GM19239 (cell line): ENCODE data around the gene RNASE13.
"Not testable (repeated sequence)": the region's sequence is repeated elsewhere in the genome, so short reads cannot be mapped to it uniquely, and the experiment has no call there.

Experiments
- DNase-seq: peaks from one replicate; pipeline ENCODE4 v3.0.0; 2011; ENCODE audit warnings: low spot score; ENCODE audit not compliant: insufficient read length
- FAIRE-seq: peaks from 2 replicates; lab custom pipeline; 2011; peaks lifted over from hg19 to GRCh38; lab: Jason Lieb, UNC

Gene RNASE13

DNA sequence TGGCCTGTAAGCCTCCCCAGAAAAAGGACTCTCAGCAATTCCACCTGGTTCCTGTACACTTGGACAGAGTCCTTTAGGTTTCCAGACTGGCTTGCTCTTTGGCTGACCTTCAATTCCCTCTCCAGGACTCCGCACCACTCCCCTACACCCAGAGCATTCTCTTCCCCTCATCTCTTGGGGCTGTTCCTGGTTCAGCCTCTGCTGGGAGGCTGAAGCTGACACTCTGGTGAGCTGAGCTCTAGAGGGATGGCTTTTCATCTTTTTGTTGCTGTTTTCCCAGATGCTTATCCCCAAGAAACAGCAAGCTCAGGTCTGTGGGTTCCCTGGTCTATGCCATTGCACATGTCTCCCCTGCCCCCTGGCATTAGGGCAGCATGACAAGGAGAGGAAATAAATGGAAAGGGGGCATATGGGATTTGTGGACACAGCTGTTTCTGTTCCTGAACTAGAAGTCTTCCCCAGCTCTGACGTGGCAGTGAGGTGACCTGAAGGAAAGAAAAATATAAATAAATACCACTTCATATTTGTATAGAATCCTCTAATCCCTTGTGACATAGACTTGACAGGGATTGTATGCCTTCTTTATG is 8.9 kb upstream of the RNASE13 start:
- FAIRE-seq (no peak), DNase-seq (no peak)

DNA sequence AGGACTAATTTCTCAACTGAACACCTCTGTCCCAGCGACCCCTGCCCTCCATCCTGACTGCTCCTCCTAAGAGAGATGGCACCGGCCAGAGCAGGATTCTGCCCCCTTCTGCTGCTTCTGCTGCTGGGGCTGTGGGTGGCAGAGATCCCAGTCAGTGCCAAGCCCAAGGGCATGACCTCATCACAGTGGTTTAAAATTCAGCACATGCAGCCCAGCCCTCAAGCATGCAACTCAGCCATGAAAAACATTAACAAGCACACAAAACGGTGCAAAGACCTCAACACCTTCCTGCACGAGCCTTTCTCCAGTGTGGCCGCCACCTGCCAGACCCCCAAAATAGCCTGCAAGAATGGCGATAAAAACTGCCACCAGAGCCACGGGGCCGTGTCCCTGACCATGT is 8.3 kb upstream of the RNASE13 start:
- DNase-seq: no peak
- FAIRE-seq: no peak

DNA sequence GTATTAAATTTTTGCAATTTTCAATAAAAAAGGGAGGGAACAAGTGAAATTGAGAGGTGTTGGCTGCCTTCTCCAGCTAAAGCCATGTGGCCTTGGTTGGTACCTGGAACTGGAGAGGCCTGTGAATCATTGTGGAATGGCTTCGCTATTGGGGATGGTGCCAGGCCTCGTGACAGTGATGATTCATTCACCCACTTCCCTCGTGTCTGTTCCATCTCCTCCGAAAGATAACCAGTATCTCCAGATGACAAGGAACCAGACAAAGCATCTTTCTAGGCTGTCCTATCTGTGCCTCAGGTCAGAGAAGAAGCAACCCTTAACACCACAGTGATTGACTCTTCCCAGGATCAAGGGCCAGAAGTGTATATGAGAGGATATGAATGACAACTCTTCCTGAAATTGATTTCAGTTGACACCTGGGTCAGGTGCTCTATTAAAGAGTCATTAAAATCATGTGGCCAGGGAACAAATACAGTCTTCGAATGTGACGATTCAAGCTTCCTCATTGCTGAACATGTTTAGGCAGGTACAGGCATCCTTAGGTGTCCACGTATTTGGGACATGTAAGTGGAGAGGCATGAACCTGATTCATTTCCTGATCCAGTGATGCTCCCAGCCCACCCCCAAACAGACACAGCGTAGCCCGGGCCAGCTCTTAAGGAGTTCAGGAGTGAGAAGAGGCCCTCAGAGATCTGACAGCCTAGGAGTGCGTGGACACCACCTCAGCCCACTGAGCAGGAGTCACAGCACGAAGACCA is 7.2 kb upstream of the RNASE13 start, which contains the start of gene RNASE7:
TSS of gene RNASE7 (plus strand) at position 687 of the 758 bp plus-strand sequence. CDS start 631 bp downstream, outside the sequence.
- DNase-seq (no peak), FAIRE-seq (no peak)

DNA sequence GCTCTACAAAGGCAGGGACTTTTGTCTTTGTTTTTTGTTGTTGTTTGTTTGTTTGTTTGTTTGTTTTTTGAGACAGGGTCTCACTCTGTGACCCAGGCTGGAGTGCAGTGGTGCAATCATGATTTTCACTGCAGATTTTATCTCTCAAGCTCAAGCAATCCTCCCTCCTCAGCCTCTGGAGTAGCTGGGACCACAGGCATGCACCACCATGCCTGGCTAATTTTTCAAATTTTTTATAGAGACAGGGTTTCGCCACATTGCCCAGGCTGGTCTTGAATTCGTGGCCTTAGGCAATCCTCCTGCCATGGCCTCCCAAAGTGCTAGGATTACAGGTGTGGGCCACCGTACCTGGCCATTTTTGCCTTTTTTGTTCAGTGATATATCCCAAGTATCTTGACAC is 6.3 kb upstream of the RNASE13 start:
- DNase-seq, FAIRE-seq: not testable (repeated sequence)

DNA sequence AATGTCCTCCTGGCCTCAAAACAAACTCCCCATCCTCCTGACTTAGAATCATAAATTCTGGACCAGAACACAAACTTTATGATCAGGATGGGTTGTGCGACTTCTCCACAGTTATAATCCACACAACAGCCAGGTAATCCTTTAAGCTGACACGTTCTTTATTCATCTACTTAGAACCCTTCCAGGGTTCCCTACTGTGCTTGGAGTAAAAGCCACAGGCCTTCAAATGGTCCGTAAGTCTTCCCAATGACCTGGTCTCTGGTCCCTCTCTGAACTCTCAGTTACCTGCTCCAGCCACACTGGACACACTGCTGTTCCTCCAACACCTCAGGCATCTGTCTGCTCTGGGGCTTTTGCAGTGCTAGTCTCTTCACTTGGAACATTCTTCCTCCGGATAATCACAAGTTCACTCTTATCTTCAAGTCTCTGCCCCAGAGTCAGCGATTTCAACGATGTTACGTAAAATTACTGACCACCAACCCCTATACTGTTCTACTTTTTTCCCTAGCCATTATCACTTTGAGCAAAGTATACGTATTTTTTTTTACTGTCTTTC is 5.8 kb upstream of the RNASE13 start:
- no peak for DNase-seq
- FAIRE-seq: no peak

DNA sequence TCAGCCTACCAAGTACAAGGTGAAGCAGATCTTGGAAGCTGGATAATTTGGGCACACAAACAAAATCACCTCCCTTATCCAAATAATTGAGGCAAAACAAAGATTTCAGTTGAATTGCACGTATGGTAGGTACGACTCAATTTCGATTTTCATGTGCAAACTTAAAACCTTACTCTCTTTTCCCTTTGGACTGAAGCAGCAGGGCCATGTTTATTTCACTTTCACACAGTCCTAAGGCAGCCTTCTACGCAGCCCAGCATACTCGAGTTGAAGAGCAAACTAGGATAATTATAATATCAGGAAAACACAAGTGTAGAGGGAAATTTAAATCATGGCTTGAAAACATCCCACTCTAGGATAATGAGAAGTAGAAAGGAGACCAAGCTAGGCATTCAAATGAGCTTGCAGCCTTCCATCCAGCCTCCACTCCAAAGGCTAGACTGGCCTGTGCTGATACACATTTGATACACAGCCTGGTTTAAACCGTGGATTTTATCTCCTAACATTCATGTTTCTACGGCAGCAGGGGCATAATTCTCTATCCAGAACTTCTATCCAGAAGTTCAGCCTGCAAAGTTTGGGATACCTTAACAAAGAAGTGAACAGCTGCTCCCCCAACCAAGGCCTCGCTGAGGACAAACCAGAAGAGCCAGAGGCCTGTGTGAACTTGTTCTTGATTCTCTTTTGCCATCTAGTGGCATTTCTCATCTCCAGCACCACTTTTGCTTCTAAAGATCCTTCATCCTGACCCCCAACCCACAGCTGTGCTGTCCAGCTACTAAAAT is 5.2 kb upstream of the RNASE13 start:
- no peak for FAIRE-seq
- DNase-seq: no peak

DNA sequence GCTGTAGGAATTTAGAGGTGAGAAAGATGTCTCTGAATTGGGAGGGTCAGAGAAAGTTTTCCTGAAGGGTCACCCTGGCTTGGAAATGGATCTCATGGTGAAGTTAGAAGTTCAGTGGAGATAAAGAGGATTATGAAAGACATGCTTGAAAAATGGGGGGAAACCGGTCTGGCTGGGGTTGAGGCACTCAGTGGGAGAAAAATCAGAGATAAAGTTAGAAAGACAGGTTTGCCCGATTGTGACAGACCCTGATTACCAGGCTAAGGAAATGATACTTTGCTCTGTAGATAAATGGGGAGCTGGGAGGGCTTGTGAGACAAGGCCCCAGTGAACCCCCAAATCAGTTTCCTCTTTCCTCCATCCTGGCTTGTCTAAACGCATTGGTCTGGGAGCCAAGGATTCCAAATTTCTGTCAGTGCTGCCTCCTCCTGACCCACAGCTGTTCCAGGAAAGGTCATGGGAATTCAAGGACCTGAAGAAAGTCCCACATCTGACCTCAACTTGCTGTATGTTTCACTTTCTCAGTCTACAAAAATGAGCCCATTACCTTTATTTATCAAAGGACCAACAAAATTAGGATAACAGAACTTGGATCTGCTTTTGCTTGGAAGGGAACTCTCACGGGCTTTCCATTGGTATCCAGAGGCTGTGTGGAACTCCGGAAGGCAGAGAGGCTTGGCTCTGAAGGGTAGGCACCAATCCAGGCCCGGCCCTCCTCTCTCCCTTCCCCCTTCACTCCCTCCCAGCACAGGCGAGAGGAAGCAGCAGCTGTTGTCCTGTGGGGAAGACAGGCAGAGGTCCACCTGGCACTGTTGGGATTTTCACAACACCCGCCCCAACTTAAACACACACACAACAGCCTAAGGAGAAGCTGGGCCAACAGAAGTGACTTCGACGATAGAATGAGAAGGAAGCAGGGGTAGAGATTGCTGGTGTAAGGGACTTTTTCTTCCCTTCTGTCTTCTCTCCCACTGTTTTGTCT is 4.1 kb upstream of the RNASE13 start:
- FAIRE-seq (no peak), DNase-seq (no peak)

DNA sequence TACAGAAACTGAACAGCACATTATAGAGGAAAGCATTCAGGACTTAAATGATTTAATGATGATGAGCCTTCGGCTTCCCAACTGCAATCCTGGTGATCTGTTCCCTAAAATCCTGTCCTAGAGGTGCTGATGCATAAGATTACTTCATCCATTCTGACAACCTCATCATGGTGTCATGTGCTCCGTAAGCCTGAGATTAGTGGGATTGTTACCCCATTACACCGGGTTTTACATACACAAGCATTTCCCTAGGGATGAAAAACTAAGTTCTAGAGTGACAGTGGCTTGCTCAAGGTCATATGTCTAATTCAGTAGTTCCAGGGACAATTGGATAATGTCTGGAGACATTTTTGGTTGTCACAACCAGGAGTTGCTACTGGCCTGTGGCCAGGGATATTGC is 2.5 kb upstream of the RNASE13 start:
- no peak for FAIRE-seq

DNA sequence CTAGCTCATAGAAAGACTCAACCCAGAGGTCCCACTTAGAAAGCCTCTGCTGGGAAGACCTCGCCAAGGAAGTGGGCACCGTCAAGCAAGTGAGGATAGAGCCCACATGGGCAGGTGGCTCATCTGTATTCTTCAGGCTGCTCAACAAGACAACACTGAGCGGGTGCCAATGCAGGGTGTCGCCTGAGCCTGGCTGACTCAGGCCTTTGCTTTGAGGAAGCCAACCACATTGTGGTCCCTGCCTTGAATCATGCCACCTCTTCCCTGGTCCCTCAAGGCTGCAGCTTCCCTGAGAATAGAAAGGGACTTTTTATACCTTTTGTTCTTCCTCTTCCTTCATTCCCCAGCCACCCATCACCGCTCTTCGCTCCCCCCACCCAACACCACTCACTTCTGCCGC is 2.1 kb upstream of the RNASE13 start:
- FAIRE-seq (no peak), DNase-seq (no peak)

More for the DNA sequence above, 2.5 kb upstream of the RNASE13 start:
- DNase-seq: no peak

DNA sequence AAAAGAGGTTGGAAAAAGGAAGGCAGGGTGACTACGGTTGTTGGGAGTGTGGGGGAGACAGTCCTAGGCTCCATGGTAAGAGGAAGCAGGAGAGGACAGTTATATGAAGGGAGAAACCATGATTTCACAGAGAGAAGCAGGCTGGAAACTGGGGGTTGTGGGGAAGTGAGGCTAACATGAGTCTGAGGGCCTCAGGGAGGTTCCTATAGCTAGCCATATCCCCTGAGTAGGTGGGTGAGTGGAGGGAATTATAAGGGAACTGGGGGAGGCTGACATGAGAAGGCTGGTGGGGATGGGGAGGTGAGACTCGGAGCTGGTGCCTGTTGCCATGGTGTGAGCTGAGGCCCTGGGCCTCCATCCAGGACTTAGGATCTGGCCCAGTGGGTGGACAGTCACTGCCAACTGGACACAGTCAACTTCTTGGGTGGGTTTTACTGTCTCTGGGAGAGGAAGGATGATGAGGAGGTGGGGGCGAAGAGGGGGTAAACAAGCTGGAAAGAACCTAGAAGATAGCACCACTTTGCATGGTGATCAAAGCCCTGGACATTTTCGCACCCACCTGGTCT is 1.4 kb downstream of the RNASE13 start:
- FAIRE-seq: no peak

DNA sequence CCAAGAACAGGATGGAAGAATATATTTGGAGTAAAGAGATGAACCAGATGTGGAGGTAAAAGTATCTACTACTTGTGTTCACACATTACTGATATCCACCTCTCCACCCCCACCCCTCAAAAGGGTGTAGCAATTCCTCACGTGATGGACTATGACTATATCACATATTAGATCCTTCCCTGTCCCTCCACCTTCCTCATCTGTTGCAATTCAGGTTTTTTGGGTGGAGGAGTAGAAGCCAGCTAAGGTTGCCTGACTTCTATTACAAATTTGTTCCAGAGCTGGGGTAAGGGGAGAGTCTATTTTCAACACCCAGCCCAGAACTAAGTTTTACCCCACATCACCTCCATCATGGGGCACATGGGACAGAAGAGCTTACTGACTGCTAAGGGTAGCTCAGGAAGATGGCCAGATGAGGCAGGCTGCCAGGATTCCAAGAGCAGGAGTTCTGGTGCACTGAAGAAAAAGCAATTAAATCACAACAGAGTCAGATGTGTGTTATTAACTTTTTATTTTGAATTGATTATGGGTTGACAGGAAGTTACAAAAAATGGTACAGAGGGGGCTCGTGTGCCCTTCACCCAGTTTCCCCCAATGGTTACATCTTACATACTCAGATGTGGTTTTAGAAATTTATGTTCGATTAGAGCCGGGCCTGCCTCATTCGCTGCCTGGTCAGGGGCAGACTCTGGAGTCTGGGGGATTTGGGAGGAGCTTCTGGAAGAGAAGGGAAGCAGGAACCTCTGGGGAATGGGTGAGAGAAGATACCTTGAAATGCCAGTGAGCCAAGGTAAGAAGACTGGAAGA is 2.1 kb downstream of the RNASE13 start:
- no peak for FAIRE-seq
- no peak for DNase-seq

More for the DNA sequence above, 1.4 kb downstream of the RNASE13 start:
- DNase-seq: no peak

DNA sequence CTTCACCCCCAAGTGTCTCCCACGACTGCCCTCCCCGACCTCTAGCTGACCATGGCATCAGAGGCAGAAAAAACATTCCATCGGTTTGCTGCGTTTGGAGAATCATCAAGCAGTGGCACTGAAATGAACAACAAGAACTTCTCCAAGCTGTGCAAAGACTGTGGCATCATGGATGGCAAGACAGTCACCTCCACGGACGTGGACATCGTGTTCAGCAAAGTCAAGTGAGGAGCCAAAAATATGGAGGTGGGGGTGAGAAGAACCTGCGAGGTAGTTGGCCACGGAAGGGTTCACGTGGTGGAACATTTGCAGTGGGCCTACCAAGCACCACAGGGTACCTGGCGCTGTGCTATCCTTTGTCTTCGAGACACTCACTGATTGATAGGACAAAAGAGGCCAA is 4.1 kb downstream of the RNASE13 start:
- DNase-seq: no peak
- no peak for FAIRE-seq

DNA sequence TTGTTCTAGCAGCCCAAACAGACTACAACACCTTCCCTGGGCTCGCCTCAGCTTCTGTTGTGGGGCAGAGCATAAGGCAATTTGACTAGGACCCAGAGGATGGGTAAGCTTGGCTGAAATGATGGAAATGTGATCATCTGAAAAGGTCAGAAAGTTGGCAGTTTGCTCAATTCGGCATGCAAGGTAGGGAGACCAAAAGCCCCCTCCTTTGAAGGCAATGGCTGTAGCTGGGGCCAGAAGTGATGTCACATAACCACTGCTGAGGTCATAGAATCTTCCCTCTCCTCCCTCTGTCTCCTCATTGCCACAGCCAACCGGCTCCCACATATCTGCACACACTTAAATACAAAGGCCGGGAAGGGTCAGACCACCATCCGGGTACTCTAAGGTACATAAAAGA is 4.7 kb downstream of the RNASE13 start, which contains the start of gene TPPP2:
TSS of gene TPPP2 (plus strand) at position 301 of the 400 bp plus-strand sequence. CDS start 365 bp downstream, outside the sequence.
- FAIRE-seq (no peak), DNase-seq (no peak)

DNA sequence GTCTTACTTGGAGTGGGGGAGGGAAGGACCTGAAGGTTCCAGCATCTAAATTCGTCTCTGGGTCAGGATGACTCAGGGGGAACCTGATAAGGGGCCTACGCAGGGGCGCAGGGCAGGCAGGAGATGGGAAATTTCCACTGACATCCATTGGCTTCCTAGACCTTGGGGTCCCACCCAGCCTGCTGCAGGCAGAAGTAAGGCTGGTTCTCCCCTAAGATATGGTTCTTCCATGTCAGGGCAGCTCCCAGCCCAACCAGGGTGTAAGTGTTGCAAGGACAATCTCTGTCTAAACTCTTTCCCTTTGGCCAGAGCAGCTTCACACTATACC is 7.7 kb downstream of the RNASE13 start:
- no peak for FAIRE-seq
- DNase-seq: no peak

DNA sequence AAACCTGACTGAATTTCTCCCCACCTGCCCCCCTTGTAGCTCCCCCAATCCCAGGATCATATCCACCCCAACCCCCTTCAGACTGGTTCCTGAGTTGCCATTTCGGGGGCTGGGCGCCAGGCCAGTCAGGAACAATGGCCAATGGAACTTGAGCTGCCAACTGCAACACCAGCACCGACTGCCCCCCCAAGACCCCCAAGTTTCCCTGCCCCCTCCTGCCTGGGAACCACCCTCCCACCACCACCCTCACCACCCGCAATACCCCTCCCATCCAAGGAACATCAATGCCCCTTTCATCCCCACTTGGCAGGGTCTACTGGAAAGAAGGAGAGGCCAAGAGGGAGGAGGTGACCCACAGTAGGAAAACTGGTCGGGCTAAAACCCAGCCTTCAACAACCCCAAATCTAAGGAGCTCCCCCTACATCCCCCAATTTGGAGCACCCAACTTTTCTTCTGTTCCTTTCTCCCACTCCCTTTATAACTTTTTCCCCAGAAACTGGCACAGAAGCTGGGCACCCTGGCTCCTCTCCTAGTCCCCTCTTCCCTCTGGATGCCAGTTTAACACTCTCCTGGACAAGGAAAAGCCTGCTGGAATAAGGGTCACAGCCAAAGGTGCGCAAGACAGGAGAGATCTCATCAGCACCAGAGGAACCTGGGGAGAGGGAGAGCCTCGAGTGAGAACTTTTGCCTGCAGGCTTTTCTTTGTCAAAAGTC is 8.2 kb downstream of the RNASE13 start:
- no peak for DNase-seq

DNA sequence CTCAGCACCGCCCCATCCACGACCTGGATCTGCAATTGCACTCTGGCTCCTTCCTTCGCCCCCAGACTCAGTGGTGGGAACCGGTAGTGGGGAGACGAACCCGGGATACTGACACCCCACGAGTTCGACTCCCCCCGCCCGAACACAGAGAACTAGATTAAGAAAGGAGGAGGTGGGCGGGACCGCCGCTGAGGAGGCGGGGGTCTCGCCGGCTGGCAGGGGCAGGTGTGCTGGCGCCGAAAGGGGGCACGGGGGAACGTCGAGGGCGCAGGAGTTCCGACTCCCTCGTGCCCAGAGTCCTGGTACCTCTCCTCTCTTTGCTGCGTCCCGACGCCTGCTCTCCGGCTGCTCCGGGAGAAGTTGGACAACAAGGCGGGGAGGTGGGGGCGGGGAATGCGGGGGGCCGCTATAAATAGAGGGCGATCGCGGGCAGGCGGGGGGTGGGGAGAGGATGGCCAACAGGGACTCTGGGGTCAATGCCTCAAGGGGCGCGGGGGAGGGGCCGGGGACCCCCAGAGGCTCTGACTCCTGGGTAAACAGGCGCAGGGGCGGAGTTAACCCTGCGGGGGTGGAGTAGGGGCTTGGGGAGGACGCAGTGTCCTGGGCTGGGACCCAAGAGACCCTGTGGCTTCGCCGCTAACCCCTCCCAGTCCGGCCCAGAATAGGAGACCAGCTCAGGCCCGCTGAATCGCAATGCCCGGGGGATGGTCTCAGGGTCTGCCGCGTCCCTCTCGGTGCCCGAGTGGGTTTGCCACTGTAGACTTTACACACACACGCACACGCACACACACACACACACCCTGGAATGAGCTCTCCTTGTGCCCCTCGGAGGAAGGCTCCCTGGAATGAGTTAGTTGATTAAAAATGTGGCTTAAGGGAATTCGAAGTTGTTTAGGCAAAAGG is 9.0 kb downstream of the RNASE13 start:
- FAIRE-seq: no peak
- no peak for DNase-seq

More for the DNA sequence above, 8.2 kb downstream of the RNASE13 start:
- FAIRE-seq: no peak
